Heart left ventricle (tissue), 16 donors: Measurements from ENCODE around the gene PDCD1. TPM values are rescaled to one million over a fixed set of nuclear protein-coding genes. Genes with fewer than 3 reads are reported as not detected.
"Not testable (repeated sequence)": the region's sequence is repeated elsewhere in the genome, so short reads cannot be mapped to it uniquely, and the experiment has no call there.

Experiments
- ATAC-seq, 4 donors: fragments of 200-7000 bp; cut with Tn5 transposase; one replicate each; pipeline ENCODE4 v1.9.1; 2020 to 2022; ENCODE audit warnings: moderate library complexity in 4 of 4, mild to moderate bottlenecking in 3 of 4, moderate number of reproducible peaks in 1 of 4
- DNase-seq, 5 donors: peaks; one replicate each; pipeline ENCODE4 v3.0.0-alpha.2; 2020
- H3K27ac ChIP-seq, 12 donors: fragments of 200-600 bp; sonication (generic) in 4 of 12; one replicate each; pipeline versions ENCODE4 v1.5.0 to v1.8.0; 2016 to 2022; ENCODE audit warnings: mild to moderate bottlenecking in 2 of 12
- H3K27me3 ChIP-seq, 9 donors: fragments of 200-600 bp; sonication (generic) in 2 of 9; one replicate each; pipeline versions ENCODE4 v1.5.1 to v1.8.0; 2016 to 2022; ENCODE audit warnings: mild to moderate bottlenecking in 3 of 9
- H3K36me3 ChIP-seq, 9 donors: fragments of 200-600 bp; sonication (generic) in 2 of 9; one replicate each; pipeline versions ENCODE4 v1.5.0 to v1.8.0; 2018 to 2022; ENCODE audit warnings: mild to moderate bottlenecking in 2 of 9
- H3K4me1 ChIP-seq, 12 donors: fragments of 200-600 bp; sonication (generic) in 4 of 12; one replicate each; pipeline versions ENCODE4 v1.5.0 to v1.8.0; 2016 to 2022; ENCODE audit warnings: mild to moderate bottlenecking in 3 of 12
- H3K4me3 ChIP-seq, 12 donors: fragments of 200-600 bp; sonication (generic) in 4 of 12; one replicate each; pipeline versions ENCODE4 v1.5.0 to v1.8.0; 2017 to 2022; ENCODE audit warnings: mild to moderate bottlenecking in 9 of 12, moderate library complexity in 4 of 12
- H3K9me3 ChIP-seq, 12 donors: fragments of 200-600 bp; sonication (generic) in 4 of 12; one replicate each; pipeline versions ENCODE4 v1.5.0 to v1.8.0; 2016 to 2022; ENCODE audit warnings: mild to moderate bottlenecking in 1 of 12
- POLR2A ChIP-seq, 2 donors: fragments of 450-650 bp; IDR thresholded peaks; one replicate each; pipeline ENCODE4 v1.6.1; 2017; ENCODE audit warnings: antibody characterized with exemption in 2 of 2, mild to moderate bottlenecking in 2 of 2, moderate library complexity in 2 of 2
- WGBS, 4 donors: extraction: QIAGEN DNeasy Blood & Tissue Kit in 2 of 4; methylation state at CpG; one replicate each; pipeline versions ENCODE4 v1.1.5 to v1.1.7; 2013 to 2018; 5-methylcytosine and 5-hydroxymethylcytosine counted together
- intact Hi-C, 10 donors: fragments of 100-400 bp; cut with DNase I; formaldehyde crosslinking; loops; one replicate each; pipeline versions ENCODE4 v1.11.1 to v1.14.2; 2022
- polyA plus RNA-seq, 2 donors: library from polyadenylated mRNA; stranded (reverse); fragments of 200-250 nt; gene quantifications; one replicate each; pipeline ENCODE4 v1.2.3, GENCODE V29; 2013
- total RNA-seq, 9 donors: library from RNA; depleted of rRNA in 2 of 9; stranded (reverse); fragments of >200 nt in 2 of 9; fragmentation: NEBNext Ultra II Directional in 3 of 9; extraction: Animal tissue kit (Norgen Biotek cat#: 25700) in 3 of 9; gene quantifications; one replicate each; pipeline versions ENCODE4 v1.1.0 to v1.2.4, GENCODE V29; 2016 to 2023
- TF ChIP-seq, protein P1 (sequence below), 12 donors: fragments of 200-600 bp; sonication (generic) in 4 of 12; IDR thresholded peaks; one replicate each; pipeline versions ENCODE4 v1.5.0 to v1.8.0; 2018 to 2022; ENCODE audit warnings: antibody characterized with exemption in 12 of 12, mild to moderate bottlenecking in 5 of 12
- donor health status: ischemic (EF 13 %, LVEDD 7.1; RV severe dilation, severe dysfunction).
- donor health status: healthy with polysubstance abuse.
- donor health status: DM: no; HTN: yes; CAD: no.
- donor health status: DM: no; HTN: no; CAD: no.
- donor health status: ischemic (EF 25% LVEDD 6.9; RV normal size, moderate dysfunction).
- donor health status: ischemic (EF 25% LVEDD 5.7; RV mildly dilated, moderate dysfunction).
- donor health status: healthy.
- donor health status: DM: yes; HTN: yes; CAD: no.
- donor health status: ischemic (EF 35%, LVEDD 5.7; RV mildly dilated, moderate dysfunction).
- donor health status: nonischemic (EF 11% LVEDD 7.7; RV severe dilation, severe dysfunction).
- donor health status: DM: yes; HTN: yes; CAD: no.
- donor health status: PGD.
- donor health status: ischemic (EF 29% LVEDD 5.4; RV normal size, mild dysfunction).
- donor health status: nonischemic (EF 23%, LVEDD 6.1; RV moderate dilation, normal function).

Gene PDCD1
- total and polyA plus RNA-seq, 11 donors = 0.27 to 7.6 (median 1.4) TPM

DNA sequence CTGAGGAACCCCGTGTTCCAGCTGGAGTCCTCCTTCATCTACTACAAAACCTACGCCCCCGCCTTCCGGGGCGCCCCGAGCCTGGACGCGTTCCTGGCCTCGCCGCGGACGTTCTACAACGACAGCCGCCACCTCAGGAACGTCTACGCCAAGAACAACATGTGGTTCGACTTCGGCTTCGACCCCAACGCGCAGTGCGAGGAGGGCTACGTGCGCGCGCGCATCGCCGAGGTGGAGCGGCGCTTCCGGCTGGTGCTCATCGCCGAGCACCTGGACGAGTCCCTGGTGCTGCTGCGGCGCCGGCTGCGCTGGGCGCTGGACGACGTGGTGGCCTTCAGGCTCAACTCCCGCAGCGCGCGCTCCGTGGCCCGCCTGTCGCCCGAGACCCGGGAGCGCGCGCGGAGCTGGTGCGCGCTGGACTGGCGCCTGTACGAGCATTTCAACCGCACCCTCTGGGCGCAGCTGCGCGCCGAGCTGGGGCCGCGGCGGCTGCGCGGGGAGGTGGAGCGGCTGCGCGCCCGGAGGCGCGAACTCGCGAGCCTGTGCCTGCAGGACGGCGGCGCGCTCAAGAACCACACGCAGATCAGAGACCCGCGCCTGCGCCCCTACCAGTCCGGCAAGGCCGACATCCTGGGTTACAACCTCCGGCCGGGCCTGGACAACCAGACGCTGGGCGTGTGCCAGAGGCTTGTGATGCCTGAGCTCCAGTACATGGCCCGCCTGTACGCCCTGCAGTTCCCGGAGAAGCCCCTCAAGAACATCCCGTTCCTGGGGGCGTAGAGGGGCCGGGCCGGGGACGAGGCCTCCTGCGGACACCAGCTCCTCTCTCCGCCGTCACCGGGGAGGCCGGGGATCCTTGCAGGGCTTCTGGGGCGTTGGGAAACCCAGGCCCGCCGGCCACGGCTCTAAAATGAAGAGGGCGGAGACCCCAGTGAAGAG, 55.0 kb downstream of the PDCD1 start:
- peaks cover 0 to 26% (median 18%) of the 10 kb centered on the region in 12 donors for H3K4me1 ChIP-seq
- no peak for TF ChIP-seq POLR2A (IDR thresholded peaks at IDR 0.05)
- TF ChIP-seq, protein P1, sequence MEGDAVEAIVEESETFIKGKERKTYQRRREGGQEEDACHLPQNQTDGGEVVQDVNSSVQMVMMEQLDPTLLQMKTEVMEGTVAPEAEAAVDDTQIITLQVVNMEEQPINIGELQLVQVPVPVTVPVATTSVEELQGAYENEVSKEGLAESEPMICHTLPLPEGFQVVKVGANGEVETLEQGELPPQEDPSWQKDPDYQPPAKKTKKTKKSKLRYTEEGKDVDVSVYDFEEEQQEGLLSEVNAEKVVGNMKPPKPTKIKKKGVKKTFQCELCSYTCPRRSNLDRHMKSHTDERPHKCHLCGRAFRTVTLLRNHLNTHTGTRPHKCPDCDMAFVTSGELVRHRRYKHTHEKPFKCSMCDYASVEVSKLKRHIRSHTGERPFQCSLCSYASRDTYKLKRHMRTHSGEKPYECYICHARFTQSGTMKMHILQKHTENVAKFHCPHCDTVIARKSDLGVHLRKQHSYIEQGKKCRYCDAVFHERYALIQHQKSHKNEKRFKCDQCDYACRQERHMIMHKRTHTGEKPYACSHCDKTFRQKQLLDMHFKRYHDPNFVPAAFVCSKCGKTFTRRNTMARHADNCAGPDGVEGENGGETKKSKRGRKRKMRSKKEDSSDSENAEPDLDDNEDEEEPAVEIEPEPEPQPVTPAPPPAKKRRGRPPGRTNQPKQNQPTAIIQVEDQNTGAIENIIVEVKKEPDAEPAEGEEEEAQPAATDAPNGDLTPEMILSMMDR (IDR thresholded peaks at IDR 0.05) = no peak
- H3K36me3 ChIP-seq = no peaks in the 10 kb centered on the region
- intact Hi-C loops = no loop called here
- peak overlapping the region in 1 of 12 donors; percentile 38 for H3K27ac ChIP-seq
- H3K27me3 ChIP-seq = peaks cover 0 to 21% (median 0%) of the 10 kb centered on the region in 9 donors
- peak overlapping the region; percentile 18 to 61 (median 53) for H3K4me3 ChIP-seq
- 0 to 6% (median 2%) methylated on average over 24 to 109 of the region's 109 CpGs for WGBS, 4 donors
- H3K9me3 ChIP-seq = no peaks in the 10 kb centered on the region
- DNase-seq = peak in 4 of 5 donors; percentile 41 to 79 (median 76)
- peak; percentile 16 to 81 (median 66) for ATAC-seq

DNA sequence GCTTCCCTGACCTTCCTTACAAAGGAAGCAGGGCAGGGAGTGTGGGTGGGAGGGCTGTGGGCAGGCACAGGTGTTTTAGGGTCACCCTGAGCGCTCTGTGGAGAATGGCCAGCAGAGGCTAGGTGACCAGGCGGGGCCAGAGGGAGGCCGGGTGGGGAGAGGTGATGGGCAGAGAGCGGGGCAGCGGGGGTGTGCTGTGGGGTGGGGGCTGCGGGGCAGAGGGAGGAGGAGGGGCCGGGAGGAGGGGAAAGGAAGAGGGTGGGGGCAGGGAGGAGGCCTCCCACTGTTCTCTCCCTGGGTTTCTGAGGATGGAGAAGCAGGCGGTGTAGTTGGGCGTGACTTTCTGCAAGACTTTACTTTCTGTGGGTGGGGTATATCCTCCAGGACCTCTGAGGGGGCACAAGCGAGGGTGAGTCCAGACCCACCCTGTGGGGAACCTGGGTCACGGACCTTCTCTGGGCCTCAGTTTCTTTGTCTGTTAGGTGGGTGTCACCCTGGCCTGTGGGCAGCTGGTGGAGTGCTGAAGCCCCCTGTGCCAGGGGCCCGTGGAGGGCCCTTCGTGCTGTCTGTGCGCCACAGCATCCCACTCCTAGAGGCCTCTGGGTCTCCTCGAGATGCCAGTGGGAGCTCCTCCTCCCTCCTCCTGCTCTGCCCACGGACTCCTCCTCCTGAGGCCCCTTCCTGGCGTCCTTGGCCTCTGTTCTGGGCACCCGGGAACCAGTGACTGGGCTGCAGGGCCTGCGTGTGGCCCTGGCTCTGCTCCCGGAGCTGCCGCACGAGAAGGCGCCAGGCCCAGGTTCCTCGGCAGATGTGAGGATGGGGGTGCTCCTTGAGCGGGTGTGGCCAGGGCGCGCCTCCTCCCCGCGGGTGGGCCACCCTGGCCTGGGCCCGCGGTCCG, 56.0 kb downstream of the PDCD1 start:
- Histone ChIP-seq H3K4me1 (peaks cover 0 to 22% (median 18%) of the 10 kb centered on the region in 12 donors), H3K27me3 (peaks cover 0 to 21% (median 0%) of the 10 kb centered on the region in 9 donors), H3K9me3 (no peaks in the 10 kb centered on the region), H3K4me3 (peak overlapping the region in 9 of 12 donors; percentile 32 to 61 (median 55)), H3K27ac (no peak overlapping the region), H3K36me3 (no peaks in the 10 kb centered on the region)
- peak in 2 of 4 donors; percentile 12 to 13 for ATAC-seq
- intact Hi-C loops = no loop called here
- WGBS, 4 donors = 52 to 65% (median 56%) methylated on average over 22 to 32 of the region's 32 CpGs
- peak in 1 of 5 donors; percentile 24 for DNase-seq
- TF ChIP-seq, protein P1 (IDR thresholded peaks at IDR 0.05) = no peak
- TF ChIP-seq POLR2A (IDR thresholded peaks at IDR 0.05) = no peak

DNA sequence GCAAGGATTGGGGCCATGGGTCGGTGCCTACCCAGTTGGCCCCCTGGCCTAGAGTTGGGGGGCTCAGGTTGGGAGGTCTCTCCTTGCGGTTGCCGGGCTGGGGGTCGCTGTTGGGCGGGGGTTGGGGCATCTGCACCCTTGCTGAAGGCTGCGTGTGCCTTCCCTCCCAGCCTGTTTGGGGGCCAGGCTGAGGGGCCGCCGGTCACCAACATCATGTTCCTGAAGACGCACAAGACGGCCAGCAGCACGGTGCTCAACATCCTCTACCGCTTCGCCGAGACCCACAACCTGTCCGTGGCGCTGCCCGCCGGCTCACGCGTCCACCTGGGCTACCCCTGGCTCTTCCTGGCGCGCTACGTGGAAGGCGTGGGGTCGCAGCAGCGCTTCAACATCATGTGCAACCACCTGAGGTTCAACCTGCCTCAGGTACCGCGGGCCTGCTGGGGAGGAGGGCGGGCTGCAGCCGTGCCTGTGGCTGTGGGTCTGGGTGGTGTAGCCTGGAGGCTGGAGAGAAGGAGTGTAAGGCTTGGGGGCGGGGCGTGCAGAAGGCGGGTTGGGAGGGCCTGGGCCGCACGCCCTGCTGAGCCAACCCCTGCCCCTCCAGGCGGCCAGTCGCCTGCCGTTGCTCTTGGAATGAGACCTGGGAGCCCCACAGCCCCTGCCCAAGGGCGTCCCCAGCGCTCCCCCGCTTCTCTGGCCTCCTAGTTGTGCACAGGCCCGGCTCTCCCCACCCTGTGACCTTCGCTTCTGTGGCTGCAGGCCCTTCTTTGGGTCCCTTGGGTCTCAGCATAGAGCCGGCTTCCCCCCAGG, 56.9 kb downstream of the PDCD1 start:
- TF ChIP-seq POLR2A (IDR thresholded peaks at IDR 0.05) = no peak
- TF ChIP-seq, protein P1 (IDR thresholded peaks at IDR 0.05) = no peak
- ATAC-seq = no peak
- WGBS, 4 donors = 72 to 78% (median 76%) methylated on average over 37 to 44 of the region's 44 CpGs
- no peak overlapping the region for H3K4me3 ChIP-seq
- H3K4me1 ChIP-seq = peaks cover 0 to 22% (median 18%) of the 10 kb centered on the region in 12 donors
- DNase-seq = peak in 2 of 5 donors; percentile 23 to 55
- intact Hi-C loops = no loop called here
- H3K36me3 ChIP-seq = no peaks in the 10 kb centered on the region
- H3K27me3 ChIP-seq = peaks cover 0 to 21% (median 0%) of the 10 kb centered on the region in 9 donors
- no peak overlapping the region for H3K27ac ChIP-seq
- no peaks in the 10 kb centered on the region for H3K9me3 ChIP-seq

DNA sequence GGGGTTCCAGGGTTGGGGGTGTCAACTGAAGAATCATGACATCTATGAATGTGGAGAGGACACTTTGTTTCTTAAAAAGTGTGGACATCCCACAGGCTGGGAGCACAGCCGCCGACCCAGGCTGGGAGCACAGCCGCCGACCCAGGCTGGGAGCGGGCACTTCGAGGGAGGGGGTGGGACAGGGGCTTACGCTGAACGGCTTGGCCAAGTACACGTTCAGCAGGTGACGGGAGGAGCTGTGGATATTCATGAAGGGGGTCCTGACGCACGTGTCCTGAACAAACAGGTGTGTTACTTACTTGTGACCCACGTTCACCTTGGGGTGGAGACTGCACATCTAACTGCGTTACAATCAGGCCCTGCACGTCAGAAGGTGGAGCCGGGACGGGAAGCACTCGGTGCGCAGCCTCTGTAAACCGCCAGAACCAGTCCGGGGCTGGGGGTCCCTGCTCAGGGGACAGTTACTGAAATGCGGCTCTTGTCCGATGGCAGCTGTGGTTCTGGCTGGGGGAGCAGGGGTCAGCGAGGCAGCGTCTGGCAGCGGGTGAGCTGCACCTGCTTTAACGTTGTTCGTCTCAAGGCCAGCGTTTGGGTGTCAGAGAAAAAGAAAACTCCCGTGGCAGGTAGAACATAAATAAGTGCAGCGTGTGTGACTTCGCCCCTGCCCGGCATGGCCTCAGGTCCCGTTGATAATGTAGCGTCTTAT, 58.3 kb downstream of the PDCD1 start:
- intact Hi-C loops, H3K4me3 ChIP-seq, ATAC-seq, H3K36me3 ChIP-seq, H3K9me3 ChIP-seq, H3K27ac ChIP-seq: not testable (repeated sequence)
- DNase-seq = peak in 1 of 5 donors; percentile 17
- H3K4me1 ChIP-seq = peaks cover 0 to 22% (median 18%) of the 10 kb centered on the region in 12 donors
- WGBS, 4 donors = 83 to 89% (median 85%) methylated on average over 30 to 35 of the region's 35 CpGs
- H3K27me3 ChIP-seq = peaks cover 0 to 21% (median 0%) of the 10 kb centered on the region in 9 donors
